Mesenchymal stem cell (in vitro differentiated cells and primary cell): ENCODE results near the gene ABCA1.

Experiments
- DNase-seq: peaks from one replicate; pipeline ENCODE4 v3.0.0-alpha.2; 2013
- H2AFZ ChIP-seq: one replicate; pipeline ENCODE4 v1.6.1; 2013; ENCODE audit warnings: low read depth, mild to moderate bottlenecking, control low read depth, inconsistent platforms, low read length, moderate library complexity
- H2AK5ac ChIP-seq: 2 replicates; pipeline ENCODE4 v1.6.1; 2013; ENCODE audit warnings: low read length, moderate library complexity, mild to moderate bottlenecking, inconsistent platforms; ENCODE audit not compliant: severe bottlenecking
- H2BK120ac ChIP-seq: one replicate; pipeline ENCODE4 v1.6.1; 2013; ENCODE audit warnings: low read depth, mild to moderate bottlenecking, inconsistent platforms, low read length, moderate library complexity
- H2BK12ac ChIP-seq, 2 experiments: one replicate each; pipeline ENCODE4 v1.6.1; 2013; ENCODE audit warnings: inconsistent platforms in 2 of 2, low read length in 2 of 2, mild to moderate bottlenecking in 2 of 2, moderate library complexity in 2 of 2, control low read depth in 1 of 2
- H2BK15ac ChIP-seq: one replicate; pipeline ENCODE4 v1.6.1; 2013; ENCODE audit warnings: mild to moderate bottlenecking, low read depth, inconsistent platforms; ENCODE audit not compliant: poor library complexity, severe bottlenecking
- H2BK5ac ChIP-seq: 2 replicates; pipeline ENCODE4 v1.6.1; 2013; ENCODE audit warnings: low read depth, mild to moderate bottlenecking, low read length, control low read depth, inconsistent platforms; ENCODE audit not compliant: poor library complexity, severe bottlenecking
- H3K14ac ChIP-seq, 2 experiments: one replicate each; pipeline ENCODE4 v1.6.1; 2013; ENCODE audit warnings: inconsistent platforms in 2 of 2, low read length in 2 of 2, control low read depth in 1 of 2, mild to moderate bottlenecking in 1 of 2, moderate library complexity in 1 of 2
- H3K18ac ChIP-seq, 2 experiments: one replicate each; pipeline ENCODE4 v1.6.1; 2013; ENCODE audit warnings: inconsistent platforms in 2 of 2, low read length in 2 of 2, control low read depth in 1 of 2, low read depth in 1 of 2, mild to moderate bottlenecking in 1 of 2
- H3K23ac ChIP-seq, 2 experiments: one replicate each; pipeline ENCODE4 v1.6.1; 2013; ENCODE audit warnings: inconsistent platforms in 2 of 2, low read length in 2 of 2, mild to moderate bottlenecking in 2 of 2, moderate library complexity in 2 of 2, control low read depth in 1 of 2
- H3K27ac ChIP-seq: 2 replicates; pipeline ENCODE4 v1.5.1; 2013; ENCODE audit warnings: mild to moderate bottlenecking, moderate library complexity, low read length, control low read depth, inconsistent platforms; ENCODE audit not compliant: poor library complexity, severe bottlenecking
- H3K27me3 ChIP-seq, 2 experiments: 2 replicates each; pipeline versions ENCODE4 v1.6.1 to v1.7.0; 2013; ENCODE audit warnings: low read length in 2 of 2, mild to moderate bottlenecking in 2 of 2, moderate library complexity in 2 of 2, control low read depth in 1 of 2, inconsistent platforms in 1 of 2; ENCODE audit not compliant: control insufficient read depth in 1 of 2, insufficient read depth in 1 of 2
- H3K36me3 ChIP-seq, 2 experiments: 2 replicates each; pipeline versions ENCODE4 v1.6.1 to v1.7.0; 2013; ENCODE audit warnings: low read length in 2 of 2, control low read depth in 1 of 2, inconsistent platforms in 1 of 2, low read depth in 1 of 2, mild to moderate bottlenecking in 1 of 2; ENCODE audit not compliant: insufficient read depth in 2 of 2, control insufficient read depth in 1 of 2
- H3K4ac ChIP-seq, 2 experiments: one replicate each; pipeline ENCODE4 v1.6.1; 2013; ENCODE audit warnings: inconsistent platforms in 2 of 2, low read length in 2 of 2, mild to moderate bottlenecking in 2 of 2, moderate library complexity in 2 of 2, control low read depth in 1 of 2, low read depth in 1 of 2
- H3K4me1 ChIP-seq: 2 replicates; pipeline ENCODE4 v1.6.1; 2013; ENCODE audit warnings: low read depth, low read length, control low read depth; ENCODE audit not compliant: control insufficient read depth, insufficient read depth
- H3K4me2 ChIP-seq: 2 replicates; pipeline ENCODE4 v1.6.1; 2013; ENCODE audit warnings: low read length, mild to moderate bottlenecking, inconsistent platforms; ENCODE audit not compliant: poor library complexity, severe bottlenecking
- H3K4me3 ChIP-seq, 2 experiments: 2 replicates each; pipeline versions ENCODE4 v1.5.1 to v1.7.0; 2013; ENCODE audit warnings: low read length in 2 of 2, mild to moderate bottlenecking in 2 of 2, control low read depth in 1 of 2, low read depth in 1 of 2; ENCODE audit not compliant: insufficient read depth in 1 of 2
- H3K79me1 ChIP-seq: replicated peaks from 2 replicates; pipeline ENCODE4 v1.6.1; 2013; ENCODE audit warnings: mild to moderate bottlenecking, control low read depth, low read length, inconsistent platforms; ENCODE audit not compliant: poor library complexity, severe bottlenecking
- H3K9ac ChIP-seq: 2 replicates; pipeline ENCODE4 v1.7.0; 2013; ENCODE audit warnings: mild to moderate bottlenecking, low read length, moderate library complexity
- H3K9me3 ChIP-seq: 2 replicates; pipeline ENCODE4 v1.7.0; 2013; ENCODE audit warnings: mild to moderate bottlenecking, low read length; ENCODE audit not compliant: control insufficient read depth
- H4K8ac ChIP-seq: one replicate; pipeline ENCODE4 v1.6.1; 2013; ENCODE audit warnings: inconsistent platforms, mild to moderate bottlenecking, low read length, moderate library complexity
- H4K91ac ChIP-seq: one replicate; pipeline ENCODE4 v1.6.1; 2013; ENCODE audit warnings: mild to moderate bottlenecking, low read length, inconsistent platforms
- WGBS: methylation state at CpG from one replicate; pipeline ENCODE4 v1.1.7; 2013; ENCODE audit warnings: mixed read lengths; 5-methylcytosine and 5-hydroxymethylcytosine counted together

Gene ABCA1

DNA sequence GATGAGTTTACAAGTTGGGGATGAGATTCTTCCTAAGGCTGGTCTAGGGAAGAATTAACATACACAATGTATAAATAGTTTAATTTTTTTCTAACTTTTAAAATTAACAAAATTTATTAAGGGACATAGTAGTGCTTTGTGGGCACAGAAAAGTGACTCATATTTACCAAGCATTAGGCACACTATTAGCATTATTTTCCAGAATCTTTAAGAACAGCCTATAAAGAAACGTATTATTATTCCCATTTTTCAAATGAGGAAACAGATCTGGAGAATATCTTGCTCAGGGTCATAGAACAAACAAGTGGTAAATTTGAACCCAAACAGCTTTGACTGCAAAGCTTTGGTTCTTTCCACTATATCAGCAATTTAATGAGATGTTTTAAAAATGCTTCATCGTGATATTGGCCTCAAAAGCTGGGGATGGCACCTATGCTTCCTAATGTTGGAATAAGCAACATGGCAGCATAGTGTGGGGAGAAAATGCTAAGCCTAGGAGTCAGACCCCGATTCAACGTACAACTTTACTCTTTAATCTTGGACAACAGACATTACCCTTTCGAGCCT is 55.9 kb downstream of the ABCA1 start:
- Histone ChIP-seq H2BK15ac (no peak overlapping the region), H2AK5ac (peak overlapping the region; percentile 53), H3K79me1 (no peaks in the 10 kb centered on the region), H3K4me3 (no peak overlapping the region), H4K8ac (no peak overlapping the region), H2AFZ (no peak overlapping the region), H3K14ac (no peak overlapping the region), H2BK5ac (no peak overlapping the region), H3K4ac (no peak overlapping the region), H3K36me3 (peaks cover 5 to 39% of the 10 kb centered on the region in 2 experiments), H3K27ac (no peak overlapping the region), H3K23ac (no peak overlapping the region), H3K18ac (peak overlapping the region in 1 of 2 experiments; percentile 18), H3K9ac (no peak overlapping the region), H3K4me1 (peaks cover 15% of the 10 kb centered on the region), H4K91ac (no peak overlapping the region), H3K27me3 (no peaks in the 10 kb centered on the region), H2BK120ac (no peak overlapping the region), H3K9me3 (no peaks in the 10 kb centered on the region), H2BK12ac (no peak overlapping the region), H3K4me2 (no peak overlapping the region)
- peak; percentile 28 for DNase-seq
- WGBS: 82% methylated on average over 3 of the region's 5 CpGs

DNA sequence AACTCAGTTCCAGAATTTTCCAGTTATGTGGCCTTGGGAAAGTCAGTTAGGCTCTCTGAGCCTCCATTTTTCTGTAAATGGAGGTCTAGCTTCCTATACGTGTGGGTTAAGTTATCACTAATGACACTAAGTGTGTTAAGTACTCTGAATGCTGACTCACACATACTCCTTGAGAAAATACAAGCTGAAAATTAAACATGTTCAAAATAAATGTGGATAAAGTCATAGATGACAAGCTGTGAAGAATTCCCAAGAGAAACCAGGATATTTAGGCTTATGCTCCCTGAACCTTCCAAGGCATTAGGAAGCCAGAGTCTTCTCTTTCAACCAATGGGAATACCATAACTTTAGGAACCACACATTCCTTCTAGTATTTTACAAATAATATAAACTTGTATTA is 58.1 kb downstream of the ABCA1 start:
- Histone ChIP-seq H3K36me3 (peaks cover 0 to 24% of the 10 kb centered on the region in 2 experiments), H2AK5ac (peak overlapping the region; percentile 47), H2BK15ac (no peak overlapping the region), H3K4ac (no peak overlapping the region), H3K9ac (peak overlapping the region; percentile 6), H3K27me3 (no peaks in the 10 kb centered on the region), H3K79me1 (no peaks in the 10 kb centered on the region), H3K27ac (no peak overlapping the region), H3K4me1 (peaks cover 15% of the 10 kb centered on the region), H2AFZ (no peak overlapping the region), H3K9me3 (no peaks in the 10 kb centered on the region), H3K23ac (no peak overlapping the region), H2BK120ac (no peak overlapping the region), H3K14ac (no peak overlapping the region), H3K4me2 (no peak overlapping the region), H3K18ac (peak overlapping the region in 1 of 2 experiments; percentile 70), H2BK12ac (no peak overlapping the region), H2BK5ac (no peak overlapping the region), H4K91ac (no peak overlapping the region), H3K4me3 (no peak overlapping the region), H4K8ac (no peak overlapping the region)
- peak; percentile 59 for DNase-seq
- WGBS: no CpG with 5 or more reads among the region's 1 CpG

DNA sequence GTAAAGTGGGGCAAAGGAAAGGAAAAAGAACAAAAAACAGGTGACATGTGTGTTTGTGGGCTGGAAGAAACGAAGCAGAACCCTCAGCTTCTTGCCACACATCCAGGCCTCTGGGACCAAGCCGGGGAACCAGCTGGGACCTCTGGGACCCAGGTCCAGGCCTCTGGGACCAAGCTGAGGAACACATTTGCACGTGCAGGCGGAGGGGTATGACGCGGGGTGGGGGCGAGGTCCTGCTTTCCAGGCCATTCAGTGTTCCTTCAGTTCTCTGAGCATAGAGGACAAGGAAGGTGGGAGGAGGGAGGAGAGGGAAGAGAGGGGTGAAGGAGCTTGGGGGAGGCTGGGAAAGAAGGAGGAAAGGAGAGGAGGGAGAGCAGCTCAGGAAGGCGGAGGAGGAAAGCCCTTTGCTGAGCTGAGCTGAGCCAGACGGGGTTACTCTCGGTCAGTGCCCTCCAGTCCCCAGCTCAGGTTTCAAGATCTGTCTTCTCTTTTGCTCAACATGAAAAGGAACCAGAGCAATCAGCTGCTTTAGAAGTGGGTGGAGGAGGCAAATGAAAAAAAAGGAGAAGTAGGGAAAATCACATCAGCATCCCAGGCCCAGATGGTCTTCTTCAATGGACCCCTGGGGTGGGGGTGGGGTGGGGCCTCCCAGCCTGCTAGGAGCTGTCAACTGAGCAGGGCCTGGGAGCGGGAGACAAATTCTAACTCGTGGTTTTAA is 59.1 kb downstream of the ABCA1 start:
- Histone ChIP-seq H3K9ac (peak overlapping the region; percentile 6), H3K27me3 (no peaks in the 10 kb centered on the region), H2BK5ac (no peak overlapping the region), H2AK5ac (no peak overlapping the region), H2BK15ac (no peak overlapping the region), H4K8ac (peak overlapping the region; percentile 20), H3K23ac (no peak overlapping the region), H2BK120ac (peak overlapping the region; percentile 69), H2AFZ (no peak overlapping the region), H3K4me2 (no peak overlapping the region), H4K91ac (peak overlapping the region; percentile 81), H3K79me1 (no peaks in the 10 kb centered on the region), H3K18ac (peak overlapping the region; percentile 41 to 63), H3K14ac (no peak overlapping the region), H3K9me3 (no peaks in the 10 kb centered on the region), H3K4ac (peak overlapping the region; percentile 21 to 37), H2BK12ac (peak overlapping the region; percentile 0 to 87), H3K27ac (no peak overlapping the region), H3K4me3 (no peak overlapping the region), H3K36me3 (peaks cover 0 to 24% of the 10 kb centered on the region in 2 experiments), H3K4me1 (peaks cover 15% of the 10 kb centered on the region)
- DNase-seq: peak; percentile 93
- WGBS: 64% methylated on average over 7 of the region's 12 CpGs

DNA sequence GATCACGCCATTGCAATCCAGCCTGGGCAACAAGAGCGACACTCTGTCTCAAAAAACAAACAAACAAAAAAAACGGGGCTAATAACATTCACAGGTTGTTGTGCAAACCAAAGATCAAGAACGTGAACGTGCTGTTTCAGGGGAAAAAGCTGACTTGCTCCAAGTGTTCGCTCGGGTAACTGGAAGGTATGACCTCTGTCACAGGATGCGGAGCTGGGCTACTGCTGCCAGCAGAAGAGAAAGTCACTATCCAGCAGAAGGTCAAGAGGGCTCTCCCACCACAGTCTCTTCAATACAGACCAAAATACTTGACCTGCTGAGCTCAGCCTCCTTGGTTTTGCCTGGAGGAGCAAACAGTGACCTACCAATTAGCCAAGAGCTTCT is 59.7 kb downstream of the ABCA1 start:
- Histone ChIP-seq H3K27me3 (no peaks in the 10 kb centered on the region), H2AFZ (no peak overlapping the region), H3K14ac (no peak overlapping the region), H3K23ac (no peak overlapping the region), H2BK120ac (no peak overlapping the region), H3K36me3 (peaks cover 0 to 24% of the 10 kb centered on the region in 2 experiments), H3K18ac (peak overlapping the region; percentile 41 to 63), H3K4me1 (peaks cover 15% of the 10 kb centered on the region), H2AK5ac (no peak overlapping the region), H2BK5ac (no peak overlapping the region), H3K27ac (no peak overlapping the region), H2BK15ac (no peak overlapping the region), H2BK12ac (peak overlapping the region in 1 of 2 experiments; percentile 87), H3K4me2 (no peak overlapping the region), H3K4ac (no peak overlapping the region), H4K8ac (no peak overlapping the region), H3K79me1 (no peaks in the 10 kb centered on the region), H3K9ac (no peak overlapping the region), H4K91ac (peak overlapping the region; percentile 81), H3K4me3 (no peak overlapping the region), H3K9me3 (no peaks in the 10 kb centered on the region)
- 48% methylated on average over 8 of the region's 8 CpGs for WGBS
- peak; percentile 79 for DNase-seq
